Stimulated activated CD8-positive, alpha-beta memory T cell treated with anti-CD3 and anti-CD28 coated beads, Interleukin-15, amount 100 ng/mL, for 1 hour (primary cell): ENCODE results near the gene RPS6KA5.
"Not testable (repeated sequence)": the region's sequence is repeated elsewhere in the genome, so short reads cannot be mapped to it uniquely, and the experiment has no call there.

ENCODE experiments used
- DNase-seq: peaks from one replicate; pipeline ENCODE4 v3.0.0-alpha.2; 2020; ENCODE audit warnings: low read depth

Gene RPS6KA5

GRCh38 chr14:90870950-90871604, 189.4 kb downstream of the RPS6KA5 start:
- DNase-seq = no peak

DNA sequence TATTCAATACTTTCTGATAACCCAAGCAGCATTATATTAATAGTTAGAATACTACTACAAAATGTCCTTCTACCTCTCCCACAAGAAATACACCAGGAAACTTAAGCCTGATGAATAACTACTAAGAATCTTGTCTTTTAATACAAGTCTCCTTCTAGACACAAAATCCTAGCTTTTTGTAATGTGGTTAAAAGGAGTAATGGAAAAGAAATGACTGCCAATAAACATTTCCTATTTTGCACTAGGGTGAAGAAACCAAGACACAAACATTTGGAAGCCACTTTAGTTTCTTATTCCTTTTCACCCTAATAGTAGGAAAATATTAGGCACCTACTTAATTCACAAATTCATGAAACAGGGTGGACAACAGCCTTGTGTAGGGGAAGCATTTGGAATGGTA, 192.9 kb downstream of the RPS6KA5 start:
- DNase-seq = no peak

DNA sequence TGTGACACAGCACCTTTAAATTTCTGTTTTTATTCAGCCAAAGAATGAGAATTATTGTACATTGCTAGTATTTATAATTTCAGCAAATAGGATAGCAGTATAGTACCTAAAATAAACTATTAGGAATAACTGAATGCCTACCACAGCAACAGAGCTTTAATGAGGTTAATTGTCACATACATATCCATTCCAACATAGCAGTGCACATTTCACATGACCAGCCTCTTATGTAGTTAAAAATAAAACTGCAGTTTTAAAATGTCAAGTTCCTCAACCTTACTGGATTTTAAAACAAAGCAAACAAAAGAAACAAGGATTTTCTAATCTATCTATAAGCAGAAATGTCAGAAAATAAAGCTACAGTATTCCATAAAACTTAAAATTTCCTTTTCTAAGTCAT, 193.6 kb downstream of the RPS6KA5 start:
- DNase-seq = no peak

- no peak for DNase-seq
These were observed 195.7 kb downstream of the RPS6KA5 start for GRCh38 chr14:90864741-90865140.

DNA sequence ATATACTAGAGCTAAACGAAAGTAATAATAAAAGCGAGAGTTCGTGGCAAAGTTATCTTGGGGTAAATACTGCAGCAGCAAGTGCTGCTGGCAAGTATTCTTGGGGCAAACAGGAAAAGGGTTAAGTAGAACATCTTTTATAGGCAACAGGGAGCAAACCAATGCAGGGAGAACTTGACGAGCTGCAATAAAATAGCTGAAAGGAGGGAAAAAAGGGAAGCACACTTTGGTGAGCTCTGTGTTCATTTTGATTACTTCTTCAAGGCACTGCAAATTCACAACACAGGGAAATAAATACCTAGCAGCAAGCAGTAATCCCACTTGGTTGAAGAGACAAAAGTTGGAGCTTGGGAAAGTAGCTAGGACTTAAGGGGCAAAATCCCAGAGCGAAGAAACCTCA, 201.9 kb downstream of the RPS6KA5 start:
- DNase-seq = no peak

DNA sequence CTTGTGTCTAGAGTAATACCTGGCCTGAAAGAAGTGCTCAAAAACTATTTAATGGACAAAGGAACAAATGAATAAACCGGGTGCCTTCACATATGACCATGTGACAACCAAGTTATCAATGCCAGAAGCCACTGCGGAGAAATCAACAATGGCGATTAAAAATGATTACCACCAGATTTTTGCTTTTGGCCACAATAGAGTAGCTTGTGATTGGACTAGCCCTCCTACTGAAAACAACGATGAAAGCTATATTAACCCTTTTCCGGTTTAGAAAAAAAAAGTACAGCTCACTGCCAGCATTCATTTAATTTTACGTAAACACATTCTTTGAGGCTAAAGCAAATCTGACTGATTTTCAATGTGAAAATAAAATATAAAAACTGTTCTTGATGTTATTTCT, 202.6 kb downstream of the RPS6KA5 start:
- DNase-seq = no peak

- DNase-seq = not testable (repeated sequence)
These were observed 204.3 kb downstream of the RPS6KA5 start for GRCh38 chr14:90856115-90856514.

- no peak for DNase-seq
These were observed 207.3 kb downstream of the RPS6KA5 start for GRCh38 chr14:90853116-90853515.

GRCh38 chr14:90851327-90852036, 209.0 kb downstream of the RPS6KA5 start:
- no peak for DNase-seq

GRCh38 chr14:90850487-90850886, 210.0 kb downstream of the RPS6KA5 start:
- no peak for DNase-seq

DNA sequence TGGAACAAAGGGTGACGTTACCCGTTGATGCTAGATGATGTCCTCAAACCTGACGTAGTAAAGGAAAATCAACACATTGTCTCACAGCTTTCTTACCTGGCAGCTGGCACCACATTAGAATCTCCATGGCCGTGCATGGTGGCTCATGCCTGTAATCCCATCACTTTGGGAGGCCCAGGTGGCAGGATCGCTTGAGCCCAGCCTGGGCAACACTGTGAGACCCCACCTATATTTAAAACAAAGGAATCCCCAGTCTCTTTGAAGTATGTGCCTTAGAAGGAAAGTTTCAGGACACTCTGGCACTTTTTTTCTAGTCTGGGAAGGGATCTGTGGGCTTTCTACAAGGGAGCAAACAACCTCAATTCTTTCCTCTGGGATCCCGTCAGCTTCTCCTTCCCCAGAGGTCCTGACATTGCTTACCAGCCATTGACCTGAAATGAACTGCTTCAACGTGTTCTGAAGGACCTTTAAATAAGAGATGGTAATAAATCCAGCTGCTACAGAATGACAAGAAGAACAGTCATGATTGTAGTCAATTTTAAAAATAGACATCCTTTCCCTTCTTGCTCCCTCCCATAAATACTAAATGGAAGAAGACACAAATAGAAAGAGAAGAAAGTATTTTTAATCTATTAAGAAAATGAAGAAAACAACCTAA, 210.5 kb downstream of the RPS6KA5 start:
- no peak for DNase-seq

GRCh38 chr14:90848944-90849731, 211.3 kb downstream of the RPS6KA5 start:
- DNase-seq = no peak

DNA sequence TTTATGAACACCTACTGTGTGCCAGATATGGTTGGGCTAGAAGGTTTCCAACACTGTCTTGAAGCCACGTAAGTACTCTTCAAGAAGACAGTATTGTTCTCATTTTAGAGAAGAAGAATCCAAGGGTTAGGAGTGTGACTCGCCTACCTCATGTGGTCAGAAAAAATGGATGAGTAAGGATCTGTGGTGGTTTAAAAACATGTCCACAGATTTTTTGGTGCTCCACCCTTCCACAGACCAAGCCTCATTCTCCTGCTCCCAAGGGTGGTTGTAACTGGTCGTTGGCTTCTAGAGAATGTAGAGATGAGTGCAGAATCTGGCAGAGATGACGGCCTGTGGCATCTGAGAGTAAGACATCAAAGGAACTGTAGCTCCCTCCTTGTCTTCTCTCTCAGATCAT, 213.9 kb downstream of the RPS6KA5 start:
- DNase-seq = no peak

DNA sequence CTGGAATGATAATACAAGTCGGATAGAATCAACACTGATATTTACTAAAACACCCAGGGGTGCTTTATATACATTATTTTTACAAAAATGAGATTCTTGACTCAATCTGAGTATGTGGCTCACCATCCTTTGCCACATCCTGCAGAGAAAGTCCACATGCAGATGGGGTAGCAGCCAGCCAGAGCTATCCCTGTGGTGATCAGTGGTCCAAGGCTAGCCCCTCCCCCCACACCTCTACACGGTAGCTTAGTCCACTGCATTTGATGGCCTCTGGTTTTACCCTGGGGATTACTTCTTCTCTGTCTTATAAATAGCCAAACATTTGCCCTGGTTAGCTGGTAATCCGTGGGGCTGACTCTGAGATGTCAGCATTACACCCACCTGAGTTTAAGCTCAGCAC, 216.1 kb downstream of the RPS6KA5 start:
- DNase-seq = no peak

- no peak for DNase-seq
These were observed 217.7 kb downstream of the RPS6KA5 start for GRCh38 chr14:90842726-90843125.

DNA sequence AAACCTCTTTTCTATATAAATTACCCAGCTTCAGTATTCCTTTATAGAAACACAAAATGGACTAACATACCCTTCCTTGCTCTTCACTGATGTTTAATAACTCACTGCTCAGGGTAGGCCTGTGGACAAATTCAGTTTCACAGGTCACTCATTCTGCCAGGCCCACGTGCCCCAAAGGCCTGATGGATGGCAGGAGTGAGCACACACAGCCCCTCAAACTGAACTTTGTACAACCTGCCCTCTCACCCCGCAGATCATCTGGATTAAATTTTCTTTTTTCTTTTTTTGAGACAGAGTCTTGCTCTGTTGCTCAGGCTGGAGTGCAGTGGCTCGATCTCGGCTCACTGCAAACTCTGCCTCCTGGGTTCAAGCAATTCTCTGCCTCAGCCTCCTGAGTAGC, 219.8 kb downstream of the RPS6KA5 start:
- DNase-seq = not testable (repeated sequence)

DNA sequence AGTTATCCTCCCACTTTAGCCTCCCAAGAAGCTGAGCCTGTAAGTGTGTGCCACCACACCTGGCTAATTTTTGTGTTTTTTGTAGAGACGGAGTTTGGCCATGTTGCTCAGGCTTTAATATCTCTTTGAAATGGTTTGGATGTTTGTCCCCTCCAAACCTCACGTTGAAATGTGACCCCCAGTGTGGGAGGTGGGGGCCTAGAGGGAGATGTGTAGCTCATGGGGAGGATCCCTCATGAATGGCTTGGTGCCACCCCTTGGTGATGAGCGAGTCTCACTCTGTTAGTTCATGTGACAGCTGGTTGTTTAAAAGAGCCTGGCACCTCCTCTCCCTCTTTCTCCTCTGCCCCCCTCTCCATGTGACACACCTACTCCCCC, 220.6 kb downstream of the RPS6KA5 start:
- no peak for DNase-seq

- DNase-seq = no peak
These were observed 221.2 kb downstream of the RPS6KA5 start for GRCh38 chr14:90839024-90839888.

GRCh38 chr14:90838531-90838930, 221.9 kb downstream of the RPS6KA5 start:
- DNase-seq = not testable (repeated sequence)

GRCh38 chr14:90837355-90837754, 223.1 kb downstream of the RPS6KA5 start:
- DNase-seq = no peak

DNA sequence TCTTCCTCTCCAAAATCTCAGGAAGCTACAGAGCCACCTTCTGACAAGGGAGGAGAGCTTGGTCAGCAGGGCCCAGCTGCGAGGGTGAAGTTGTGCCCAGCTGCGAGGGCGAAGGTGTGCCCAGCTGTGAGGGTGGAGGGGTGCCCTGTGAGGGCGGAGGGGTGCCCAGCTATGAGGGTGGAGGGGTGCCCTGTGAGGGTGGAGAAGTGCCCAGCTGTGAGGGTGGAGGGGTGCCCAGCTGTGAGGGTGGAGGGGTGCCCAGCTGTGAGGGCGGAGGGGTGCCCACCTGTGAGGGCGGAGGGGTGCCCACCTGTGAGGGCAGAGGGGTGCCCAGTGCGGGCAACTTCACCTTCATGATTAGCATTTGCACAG, 223.8 kb downstream of the RPS6KA5 start:
- DNase-seq = no peak

DNA sequence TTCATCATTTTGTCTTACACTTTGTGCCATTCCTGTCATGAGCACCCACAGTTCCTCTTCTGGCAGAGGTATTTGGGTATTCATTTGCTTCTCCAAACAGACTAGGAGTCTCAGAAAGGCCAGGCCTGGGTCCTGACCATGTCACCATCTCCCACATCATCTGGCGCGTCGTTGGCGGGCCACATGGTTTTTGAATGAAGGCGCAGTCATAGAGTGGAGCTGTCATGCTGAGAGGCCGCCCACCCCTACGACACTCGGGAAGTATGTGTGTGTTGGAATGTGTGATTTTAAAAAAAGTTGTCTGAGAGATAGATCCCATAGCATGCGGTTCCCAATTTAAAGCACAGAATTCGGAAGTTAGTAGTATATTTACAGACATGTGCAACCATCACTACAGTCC, 228.6 kb downstream of the RPS6KA5 start:
- no peak for DNase-seq
